ENCODE results near the gene KIAA1210.

GRCh38 chrX:119134466-119134865 lies 6.9 kb upstream of the KIAA1210 start:
- TF ChIP-seq CTCF (IDR thresholded peaks at IDR 0.05) (no peak), POLR2A (IDR thresholded peaks at IDR 0.05) (no peak)
